Thyroid gland (tissue), 4 donors: ENCODE results near the gene RGS16.

ENCODE experiments used
- POLR2A ChIP-seq, 2 donors: fragments of 450-650 bp; IDR thresholded peaks; one replicate each; pipeline ENCODE4 v1.6.1; 2017; ENCODE audit warnings: antibody characterized with exemption in 2 of 2, mild to moderate bottlenecking in 2 of 2, moderate library complexity in 1 of 2
- TF ChIP-seq, protein P1 (sequence below), 6 experiments: fragments of 200-600 bp in 3 of 6; fragments of 450-650 bp in 3 of 6; sonication (generic) in 3 of 6; IDR thresholded peaks; one replicate each; pipeline ENCODE4 v1.5.1; 2016 to 2019; ENCODE audit warnings: antibody characterized with exemption in 6 of 6, mild to moderate bottlenecking in 2 of 6, inconsistent platforms in 1 of 6, moderate library complexity in 1 of 6

DNA sequence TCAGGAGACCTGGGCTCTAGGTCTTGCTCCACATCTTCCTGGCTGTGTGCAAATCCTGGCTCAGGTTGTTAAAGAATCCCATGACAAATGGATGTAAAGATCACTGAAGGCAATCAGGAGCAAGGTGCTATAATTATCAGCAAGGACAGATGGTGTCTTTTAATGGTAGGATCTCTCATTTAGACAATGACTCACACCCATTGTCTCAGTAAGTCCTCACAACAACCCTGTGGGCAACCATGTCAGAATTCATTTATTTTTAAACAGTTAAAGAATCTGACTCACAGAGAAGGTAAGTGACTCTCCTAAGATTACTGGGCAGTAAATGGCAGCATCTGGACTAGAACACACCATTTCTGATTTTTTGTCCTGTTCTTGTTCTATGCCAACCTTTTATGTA is 47.9 kb downstream of the RGS16 start:
- TF ChIP-seq, protein P1, sequence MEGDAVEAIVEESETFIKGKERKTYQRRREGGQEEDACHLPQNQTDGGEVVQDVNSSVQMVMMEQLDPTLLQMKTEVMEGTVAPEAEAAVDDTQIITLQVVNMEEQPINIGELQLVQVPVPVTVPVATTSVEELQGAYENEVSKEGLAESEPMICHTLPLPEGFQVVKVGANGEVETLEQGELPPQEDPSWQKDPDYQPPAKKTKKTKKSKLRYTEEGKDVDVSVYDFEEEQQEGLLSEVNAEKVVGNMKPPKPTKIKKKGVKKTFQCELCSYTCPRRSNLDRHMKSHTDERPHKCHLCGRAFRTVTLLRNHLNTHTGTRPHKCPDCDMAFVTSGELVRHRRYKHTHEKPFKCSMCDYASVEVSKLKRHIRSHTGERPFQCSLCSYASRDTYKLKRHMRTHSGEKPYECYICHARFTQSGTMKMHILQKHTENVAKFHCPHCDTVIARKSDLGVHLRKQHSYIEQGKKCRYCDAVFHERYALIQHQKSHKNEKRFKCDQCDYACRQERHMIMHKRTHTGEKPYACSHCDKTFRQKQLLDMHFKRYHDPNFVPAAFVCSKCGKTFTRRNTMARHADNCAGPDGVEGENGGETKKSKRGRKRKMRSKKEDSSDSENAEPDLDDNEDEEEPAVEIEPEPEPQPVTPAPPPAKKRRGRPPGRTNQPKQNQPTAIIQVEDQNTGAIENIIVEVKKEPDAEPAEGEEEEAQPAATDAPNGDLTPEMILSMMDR (IDR thresholded peaks at IDR 0.05): no peak
- TF ChIP-seq POLR2A (IDR thresholded peaks at IDR 0.05): no peak
